Neural progenitor cell (in vitro differentiated cells): Measurements from ENCODE around the gene SLCO3A1. TPM values are rescaled to one million over a fixed set of nuclear protein-coding genes. Genes with fewer than 3 reads are reported as not detected.
A peak's percentile ranks its signal among the peaks of the same experiment; 100 is the strongest.

Experiments used
- DNase-seq: peaks from one replicate; pipeline ENCODE4 v3.0.0-alpha.2; 2016; ENCODE audit warnings: low spot score
- H2AFZ ChIP-seq: fragments of 200-600 bp; sonication (generic); replicated peaks from 2 replicates; pipeline ENCODE4 v1.6.1; 2016; ENCODE audit warnings: antibody characterized with exemption
- H3F3A ChIP-seq: fragments of 200-600 bp; sonication (generic); 2 replicates; pipeline ENCODE4 v1.6.1; 2016; ENCODE audit warnings: antibody characterized with exemption, low read depth
- H3K27ac ChIP-seq: fragments of 200-600 bp; sonication (generic); 2 replicates; pipeline ENCODE4 v1.5.1; 2016; ENCODE audit warnings: mild to moderate bottlenecking
- H3K27me3 ChIP-seq: fragments of 200-600 bp; sonication (generic); 2 replicates; pipeline ENCODE4 v1.6.1; 2016; ENCODE audit warnings: mild to moderate bottlenecking, moderate library complexity
- H3K36me3 ChIP-seq: fragments of 200-600 bp; sonication (generic); 2 replicates; pipeline ENCODE4 v1.5.1; 2016
- H3K4me1 ChIP-seq: fragments of 200-600 bp; sonication (generic); 2 replicates; pipeline ENCODE4 v1.6.1; 2016; ENCODE audit warnings: mixed run types
- H3K4me2 ChIP-seq: fragments of 200-600 bp; sonication (generic); 2 replicates; pipeline ENCODE4 v1.6.1; 2016
- H3K4me3 ChIP-seq: fragments of 200-600 bp; sonication (generic); 2 replicates; pipeline ENCODE4 v1.5.1; 2016
- H3K79me2 ChIP-seq: fragments of 200-600 bp; sonication (generic); 2 replicates; pipeline ENCODE4 v1.6.1; 2016; ENCODE audit warnings: low read depth
- H3K9ac ChIP-seq: fragments of 200-600 bp; sonication (generic); 2 replicates; pipeline ENCODE4 v1.6.1; 2016
- H3K9me3 ChIP-seq: fragments of 200-600 bp; sonication (generic); 2 replicates; pipeline ENCODE4 v1.5.1; 2016; ENCODE audit warnings: low read depth
- H4K20me1 ChIP-seq: fragments of 200-600 bp; sonication (generic); 2 replicates; pipeline ENCODE4 v1.6.1; 2016; ENCODE audit warnings: low read depth
- H3K27ac Mint-ChIP-seq: 3 replicates; pipeline ENCODE4 v1.8.0; 2021; ENCODE audit warnings: mixed read lengths
- H3K27me3 Mint-ChIP-seq: 2 replicates; pipeline ENCODE4 v1.8.0; 2022; ENCODE audit warnings: low read depth, mild to moderate bottlenecking, inconsistent platforms, moderate library complexity, mixed read lengths; ENCODE audit not compliant: insufficient read depth
- H3K36me3 Mint-ChIP-seq: 3 replicates; pipeline ENCODE4 v1.8.0; 2021; ENCODE audit warnings: mixed read lengths
- H3K4me1 Mint-ChIP-seq: 3 replicates; pipeline ENCODE4 v1.8.0; 2021; ENCODE audit warnings: mixed read lengths
- H3K4me3 Mint-ChIP-seq: 3 replicates; pipeline ENCODE4 v1.8.0; 2021; ENCODE audit warnings: mild to moderate bottlenecking, moderate library complexity, mixed read lengths
- H3K9me3 Mint-ChIP-seq: 3 replicates; pipeline ENCODE4 v1.8.0; 2020; ENCODE audit warnings: mixed read lengths
- EZH2 ChIP-seq: fragments of 200-600 bp; sonication (generic); IDR thresholded peaks from 2 replicates; pipeline ENCODE4 v1.6.1; 2017; ENCODE audit warnings: antibody characterized with exemption, mild to moderate bottlenecking, moderate library complexity
- EZH2phosphoT487 ChIP-seq: fragments of 200-600 bp; sonication (generic); IDR thresholded peaks from 2 replicates; pipeline ENCODE4 v1.6.1; 2017; ENCODE audit warnings: antibody characterized with exemption
- total RNA-seq: library from RNA; depleted of rRNA; stranded (reverse); fragments of >200 nt; gene quantifications from 2 replicates; pipeline ENCODE4 v1.2.3, GENCODE V29; 2015; ENCODE audit warnings: low replicate concordance
- TF ChIP-seq, protein P1 (sequence below): fragments of 200-600 bp; sonication (generic); IDR thresholded peaks from 2 replicates; pipeline ENCODE4 v1.5.1; 2017; ENCODE audit warnings: antibody characterized with exemption, mild to moderate bottlenecking

Gene SLCO3A1
- total RNA-seq, 1 donor from 2014 or later: 6.6 TPM

DNA sequence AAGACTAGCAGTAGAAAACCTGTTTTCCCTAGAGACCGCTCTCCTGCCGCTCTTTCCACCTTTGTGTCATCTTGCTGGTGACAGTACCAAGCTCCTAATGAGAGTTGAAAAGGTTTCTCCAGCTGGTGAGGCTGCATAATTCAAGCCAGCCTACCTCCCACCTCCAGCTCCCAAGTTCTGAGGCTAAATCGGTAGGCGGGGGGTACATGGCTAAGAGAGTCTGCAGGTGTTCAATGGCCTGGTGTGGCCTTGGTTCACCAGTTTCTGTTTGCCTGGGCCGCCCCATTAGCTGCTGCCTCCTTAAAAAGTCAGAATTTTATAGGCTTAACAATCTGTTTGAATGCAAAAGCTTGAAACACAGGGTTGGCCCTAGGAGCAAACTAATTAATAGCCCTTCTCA, 262.8 kb downstream of the SLCO3A1 start:
- Histone ChIP-seq H3K27ac (no peak overlapping the region), H3K4me2 (peak overlapping the region; percentile 33), H3K4me3 (no peak overlapping the region), H4K20me1 (no peaks in the 10 kb centered on the region), H3F3A (peaks cover 11% of the 10 kb centered on the region), H3K79me2 (no peaks in the 10 kb centered on the region), H3K27me3 (no peaks in the 10 kb centered on the region), H3K36me3 (no peaks in the 10 kb centered on the region), H3K9ac (no peak overlapping the region), H3K4me1 (peaks cover 39% of the 10 kb centered on the region), H2AFZ (no peak overlapping the region), H3K9me3 (no peaks in the 10 kb centered on the region)
- H3K4me1 Mint-ChIP-seq: peaks cover 22% of the 10 kb centered on the region
- DNase-seq: no peak
- H3K4me3 Mint-ChIP-seq: no peak overlapping the region
- H3K36me3 Mint-ChIP-seq: peaks cover 1% of the 10 kb centered on the region
- H3K27ac Mint-ChIP-seq: no peak overlapping the region
- TF ChIP-seq EZH2 (no peak), EZH2phosphoT487 (no peak)
- TF ChIP-seq, protein P1, sequence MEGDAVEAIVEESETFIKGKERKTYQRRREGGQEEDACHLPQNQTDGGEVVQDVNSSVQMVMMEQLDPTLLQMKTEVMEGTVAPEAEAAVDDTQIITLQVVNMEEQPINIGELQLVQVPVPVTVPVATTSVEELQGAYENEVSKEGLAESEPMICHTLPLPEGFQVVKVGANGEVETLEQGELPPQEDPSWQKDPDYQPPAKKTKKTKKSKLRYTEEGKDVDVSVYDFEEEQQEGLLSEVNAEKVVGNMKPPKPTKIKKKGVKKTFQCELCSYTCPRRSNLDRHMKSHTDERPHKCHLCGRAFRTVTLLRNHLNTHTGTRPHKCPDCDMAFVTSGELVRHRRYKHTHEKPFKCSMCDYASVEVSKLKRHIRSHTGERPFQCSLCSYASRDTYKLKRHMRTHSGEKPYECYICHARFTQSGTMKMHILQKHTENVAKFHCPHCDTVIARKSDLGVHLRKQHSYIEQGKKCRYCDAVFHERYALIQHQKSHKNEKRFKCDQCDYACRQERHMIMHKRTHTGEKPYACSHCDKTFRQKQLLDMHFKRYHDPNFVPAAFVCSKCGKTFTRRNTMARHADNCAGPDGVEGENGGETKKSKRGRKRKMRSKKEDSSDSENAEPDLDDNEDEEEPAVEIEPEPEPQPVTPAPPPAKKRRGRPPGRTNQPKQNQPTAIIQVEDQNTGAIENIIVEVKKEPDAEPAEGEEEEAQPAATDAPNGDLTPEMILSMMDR: no peak
- H3K27me3 Mint-ChIP-seq: peaks cover 3% of the 10 kb centered on the region
- H3K9me3 Mint-ChIP-seq: no peaks in the 10 kb centered on the region

DNA sequence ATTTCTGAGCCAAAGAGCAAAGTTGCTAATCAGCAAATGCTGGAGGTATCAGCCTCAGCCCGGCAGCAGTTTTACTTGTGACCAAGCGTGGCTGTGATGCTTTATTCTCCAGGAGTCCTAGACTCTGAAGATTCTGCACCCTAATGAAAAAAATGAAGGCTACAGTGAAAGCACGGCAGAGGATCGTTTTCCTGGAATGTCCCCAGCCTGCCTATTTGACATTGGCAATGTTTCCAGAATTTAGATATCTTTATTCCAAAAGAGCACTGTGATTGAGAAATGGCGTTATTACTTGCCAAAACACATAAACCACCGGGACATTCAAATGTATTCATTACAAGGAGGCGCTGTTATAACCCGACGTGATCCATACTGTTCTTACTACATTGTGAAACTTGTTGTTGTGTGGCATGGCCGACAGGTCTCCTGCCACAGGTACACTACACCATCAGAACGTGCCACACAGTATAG, 263.8 kb downstream of the SLCO3A1 start:
- DNase-seq: no peak
- Histone ChIP-seq H3K36me3 (no peaks in the 10 kb centered on the region), H3K79me2 (no peaks in the 10 kb centered on the region), H3K4me1 (peaks cover 39% of the 10 kb centered on the region), H3K4me3 (no peak overlapping the region), H3K9ac (no peak overlapping the region), H3K9me3 (no peaks in the 10 kb centered on the region), H4K20me1 (no peaks in the 10 kb centered on the region), H3K27me3 (no peaks in the 10 kb centered on the region), H3K4me2 (no peak overlapping the region), H3F3A (peaks cover 11% of the 10 kb centered on the region), H2AFZ (no peak overlapping the region), H3K27ac (no peak overlapping the region)
- Mint-ChIP-seq H3K4me3 (no peak overlapping the region), H3K36me3 (peaks cover 6% of the 10 kb centered on the region), H3K9me3 (no peaks in the 10 kb centered on the region), H3K4me1 (peaks cover 16% of the 10 kb centered on the region), H3K27ac (no peak overlapping the region), H3K27me3 (peaks cover 5% of the 10 kb centered on the region)
- TF ChIP-seq EZH2phosphoT487 (no peak), EZH2 (no peak)
- TF ChIP-seq, protein P1: no peak

DNA sequence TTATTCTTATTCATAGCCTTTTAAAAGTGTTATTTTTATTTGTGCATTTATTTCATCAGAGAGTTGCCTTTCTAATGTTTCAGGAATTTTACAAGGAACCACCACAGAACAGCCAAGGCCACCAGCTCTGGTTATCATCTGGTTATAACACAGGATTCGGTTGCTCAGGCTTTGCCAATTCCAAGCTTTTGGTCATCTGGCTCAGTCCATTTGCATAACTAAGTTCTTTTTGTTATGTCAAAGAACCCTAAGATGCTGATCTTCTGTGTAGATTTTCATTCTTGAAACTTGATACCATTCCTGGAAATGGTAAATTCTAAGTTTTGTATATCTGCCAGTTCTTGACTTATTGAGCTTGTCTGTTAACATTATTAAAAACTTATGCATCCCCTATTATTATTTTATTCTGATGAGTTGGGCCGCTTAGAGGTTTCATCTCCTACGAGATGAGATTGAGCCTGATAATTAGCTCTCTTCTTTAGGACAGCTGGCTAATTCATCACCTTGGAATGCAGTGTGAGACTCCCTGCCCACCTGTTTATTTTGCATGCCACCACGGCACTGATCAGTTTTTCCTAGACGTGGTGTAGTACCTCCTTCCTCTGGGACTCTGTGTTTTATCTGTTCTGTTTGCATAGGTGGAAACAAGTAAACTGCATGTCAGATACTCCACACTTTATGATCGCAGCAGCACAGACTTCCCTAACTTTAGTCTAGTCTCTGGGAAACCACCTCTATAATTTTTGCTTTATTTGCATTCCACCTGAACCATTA, 264.8 kb downstream of the SLCO3A1 start:
- Histone ChIP-seq H3K4me3 (no peak overlapping the region), H3K36me3 (no peaks in the 10 kb centered on the region), H4K20me1 (no peaks in the 10 kb centered on the region), H3K27ac (no peak overlapping the region), H2AFZ (no peak overlapping the region), H3K79me2 (no peaks in the 10 kb centered on the region), H3K9ac (no peak overlapping the region), H3F3A (peaks cover 11% of the 10 kb centered on the region), H3K4me1 (peaks cover 34% of the 10 kb centered on the region), H3K9me3 (no peaks in the 10 kb centered on the region), H3K4me2 (peak overlapping the region; percentile 40), H3K27me3 (no peaks in the 10 kb centered on the region)
- H3K27me3 Mint-ChIP-seq: peaks cover 5% of the 10 kb centered on the region
- DNase-seq: no peak
- peaks cover 6% of the 10 kb centered on the region for H3K36me3 Mint-ChIP-seq
- no peaks in the 10 kb centered on the region for H3K9me3 Mint-ChIP-seq
- H3K4me1 Mint-ChIP-seq: peaks cover 11% of the 10 kb centered on the region
- TF ChIP-seq, protein P1: no peak
- TF ChIP-seq EZH2phosphoT487 (no peak), EZH2 (no peak)
- no peak overlapping the region for H3K27ac Mint-ChIP-seq
- H3K4me3 Mint-ChIP-seq: no peak overlapping the region
